GM19099 (cell line): ENCODE results near the gene NDC80.

Experiments used
- POLR2A ChIP-seq: IDR thresholded peaks from 3 replicates; pipeline ENCODE4 v1.6.1; 2011; ENCODE audit warnings: low read depth; ENCODE audit not compliant: insufficient read length; ENCODE audit errors: extremely low read depth

NDC80 gene

GRCh38 chr18:2549462-2549861 is 21.9 kb upstream of the NDC80 start:
- TF ChIP-seq POLR2A: no peak

- TF ChIP-seq POLR2A: no peak
Observed at GRCh38 chr18:2551425-2551824, 19.9 kb upstream of the NDC80 start.

DNA sequence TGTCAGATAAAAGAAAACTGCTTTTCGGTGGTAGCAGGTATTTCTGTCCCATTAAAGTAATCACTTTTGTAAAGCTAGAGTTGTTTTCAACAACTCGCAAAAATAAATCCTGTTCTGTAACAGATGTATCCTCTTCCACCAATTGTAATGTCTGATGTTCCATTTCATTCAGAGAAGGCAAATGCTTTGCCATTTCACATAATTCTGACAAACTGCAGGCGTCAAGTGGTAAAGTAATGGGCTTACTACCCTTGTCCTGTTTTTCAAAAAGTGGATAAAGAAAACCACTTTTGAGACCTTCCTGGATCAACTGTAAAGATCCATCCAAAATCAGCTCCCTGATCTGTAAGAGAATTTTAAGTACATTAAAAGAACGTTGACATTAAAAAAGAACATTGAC is 16.7 kb upstream of the NDC80 start:
- TF ChIP-seq POLR2A: no peak

GRCh38 chr18:2555895-2556294 is 15.5 kb upstream of the NDC80 start:
- TF ChIP-seq POLR2A: no peak

- TF ChIP-seq POLR2A: no peak
Observed at GRCh38 chr18:2557536-2557935, 13.8 kb upstream of the NDC80 start.

DNA sequence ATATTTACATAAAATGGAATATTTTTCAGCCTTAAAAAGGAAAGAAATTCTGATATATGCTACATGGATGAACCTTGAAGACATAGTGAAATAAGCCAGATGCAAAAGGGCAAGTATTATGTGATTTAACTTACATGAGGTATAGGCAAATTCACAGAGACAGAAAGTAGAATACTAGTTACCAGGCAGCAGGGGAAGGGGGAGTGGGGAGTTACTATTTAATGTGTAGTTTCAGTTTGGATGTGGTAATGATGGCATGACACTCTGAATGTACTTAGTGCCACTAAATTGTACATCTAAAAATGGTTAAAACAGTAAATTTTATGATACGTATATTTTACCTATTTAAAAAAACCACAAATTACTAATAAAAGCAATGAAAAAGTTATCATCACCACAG is 12.1 kb upstream of the NDC80 start:
- TF ChIP-seq POLR2A: no peak

DNA sequence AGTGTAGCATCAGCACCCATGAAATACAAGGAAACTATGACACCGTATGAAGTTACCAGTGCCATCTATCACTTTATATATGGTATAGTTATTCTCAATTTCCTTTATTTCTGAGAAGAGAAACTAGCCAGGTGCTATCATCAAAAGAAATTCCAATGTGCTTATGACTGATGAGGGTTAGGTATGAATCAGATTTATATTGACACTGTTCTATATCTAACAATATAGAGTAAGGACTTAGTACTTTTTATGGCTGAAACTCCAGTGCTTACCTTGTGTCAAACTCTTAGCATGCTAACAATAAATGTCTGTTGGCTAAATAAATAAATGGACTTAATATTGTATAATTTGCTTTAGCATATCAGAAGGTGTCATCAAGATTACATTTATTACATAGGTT is 7.0 kb upstream of the NDC80 start:
- TF ChIP-seq POLR2A: no peak

DNA sequence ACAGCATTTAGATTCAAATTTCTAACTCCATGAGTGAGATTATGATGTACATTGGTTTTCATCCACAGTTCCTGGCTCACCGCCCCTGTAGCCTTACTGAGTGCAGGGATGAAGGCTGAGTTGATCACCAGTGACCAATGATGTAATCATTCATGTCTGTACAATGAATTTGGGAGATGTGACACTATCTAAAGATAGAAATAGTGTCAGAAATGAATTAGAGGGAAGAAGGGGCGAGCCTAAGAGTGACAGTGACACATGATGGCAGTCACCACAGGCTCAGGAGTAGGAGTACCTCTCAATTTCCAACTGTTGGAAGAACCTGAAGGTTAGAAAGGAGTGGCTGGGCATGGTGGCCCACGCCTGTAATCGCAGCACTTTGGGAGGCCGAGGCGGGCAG is 3.2 kb upstream of the NDC80 start:
- no peak for TF ChIP-seq POLR2A

DNA sequence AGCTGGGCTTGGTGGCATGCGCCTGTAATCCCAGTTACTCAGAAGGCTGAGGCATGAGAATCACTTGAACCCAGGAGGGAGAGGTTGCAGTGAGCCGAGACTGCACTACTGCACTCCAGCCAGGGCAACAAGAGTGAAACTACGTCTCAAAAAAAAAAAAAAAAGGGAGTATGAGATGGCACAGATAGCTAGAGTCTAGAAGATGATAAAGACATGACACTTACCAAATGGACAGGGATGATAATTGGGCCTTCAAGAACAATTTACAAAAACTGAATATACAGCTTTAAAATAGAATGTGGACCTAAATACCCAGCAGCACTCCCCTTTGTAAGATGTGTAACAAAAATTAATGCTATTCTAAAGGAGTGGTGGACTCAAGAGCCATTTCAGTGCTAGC is 2.8 kb upstream of the NDC80 start:
- no peak for TF ChIP-seq POLR2A

DNA sequence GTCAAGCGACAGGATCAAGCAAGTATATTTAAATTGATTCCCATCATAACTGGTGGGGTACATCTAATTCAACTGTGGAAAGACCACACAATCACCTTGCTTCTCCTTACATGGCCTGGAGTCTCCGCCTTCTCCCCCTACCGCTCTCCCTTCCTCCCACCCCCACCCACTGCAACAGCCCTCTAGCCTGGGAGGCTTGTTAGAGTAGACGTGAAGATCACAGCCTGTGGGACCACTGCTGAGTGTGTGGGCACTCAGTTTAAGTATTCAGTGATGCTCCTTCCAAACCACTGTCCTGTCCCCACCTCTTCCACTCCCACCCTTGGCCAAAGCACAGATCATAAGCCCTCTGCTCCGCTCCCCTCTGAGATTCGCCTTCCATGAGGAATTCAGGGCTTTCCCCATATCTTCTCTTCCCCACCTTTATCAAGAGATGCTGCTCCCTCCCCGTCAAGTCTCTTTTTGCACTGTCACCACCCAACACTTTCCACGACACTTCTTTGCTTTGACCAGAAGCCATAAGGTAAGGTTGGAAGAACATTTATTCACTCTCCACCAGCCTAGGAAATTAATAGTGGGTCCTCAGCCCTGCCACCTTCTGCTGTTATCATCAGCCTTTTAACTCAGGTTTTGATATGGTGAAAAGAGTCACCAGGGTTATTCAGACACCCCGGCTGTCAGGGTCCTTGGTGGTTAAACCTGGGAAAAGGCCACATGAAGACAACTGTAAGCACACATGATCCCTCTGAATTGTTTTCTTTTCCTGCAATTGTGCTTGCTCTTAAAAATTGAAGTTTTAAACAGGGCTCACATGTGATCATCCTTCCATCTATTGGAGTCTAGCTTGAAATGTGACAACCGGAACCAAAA is 1.8 kb upstream of the NDC80 start:
- TF ChIP-seq POLR2A: no peak

GRCh38 chr18:2570772-2571199 is 571 bp upstream of the NDC80 start:
- TF ChIP-seq POLR2A: no peak

DNA sequence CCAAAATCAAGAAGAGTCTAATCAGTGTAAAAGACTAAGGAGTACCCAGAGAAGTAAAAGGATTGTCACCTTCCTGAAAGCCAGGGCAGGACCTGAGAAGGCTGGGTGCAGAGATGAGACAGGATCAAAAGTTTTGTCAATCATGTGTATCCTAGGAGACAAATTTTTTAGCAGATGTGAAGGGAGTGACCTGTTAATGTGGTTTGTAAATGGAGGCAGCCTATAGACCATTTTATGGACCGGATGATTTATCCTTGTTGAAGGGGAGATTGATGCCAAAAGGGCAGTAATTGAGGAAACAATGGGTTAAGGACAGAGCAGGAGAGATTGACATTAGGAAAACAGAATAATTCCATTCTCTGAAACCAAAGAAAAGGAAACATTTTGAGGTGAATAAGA is 813 bp downstream of the NDC80 start:
- no peak for TF ChIP-seq POLR2A

- TF ChIP-seq POLR2A: no peak
Observed at GRCh38 chr18:2572892-2573291, 1.5 kb downstream of the NDC80 start.

- no peak for TF ChIP-seq POLR2A
Observed at GRCh38 chr18:2573408-2573807, 2.1 kb downstream of the NDC80 start.

- TF ChIP-seq POLR2A: no peak
Observed at GRCh38 chr18:2587788-2588187, 16.4 kb downstream of the NDC80 start.

GRCh38 chr18:2588666-2589344 is 17.4 kb downstream of the NDC80 start:
- TF ChIP-seq POLR2A: no peak
